GM21390 (cell line): Measurements from ENCODE around the gene CDC14A.
"Not testable (repeated sequence)": the region's sequence is repeated elsewhere in the genome, so short reads cannot be mapped to it uniquely, and the experiment has no call there.

Experiments
- ATAC-seq: cut with Tn5 transposase; IDR thresholded peaks from one replicate; pipeline ENCODE4 v1.9.1; 2021; ENCODE audit not compliant: unreplicated experiment

The CDC14A gene

GRCh38 chr1:100361511-100362089 is 9.3 kb downstream of the CDC14A start:
- ATAC-seq, result no peak

GRCh38 chr1:100362821-100363466 is 10.6 kb downstream of the CDC14A start:
- no peak for ATAC-seq

GRCh38 chr1:100363831-100364230 is 11.5 kb downstream of the CDC14A start:
- ATAC-seq, result no peak

DNA sequence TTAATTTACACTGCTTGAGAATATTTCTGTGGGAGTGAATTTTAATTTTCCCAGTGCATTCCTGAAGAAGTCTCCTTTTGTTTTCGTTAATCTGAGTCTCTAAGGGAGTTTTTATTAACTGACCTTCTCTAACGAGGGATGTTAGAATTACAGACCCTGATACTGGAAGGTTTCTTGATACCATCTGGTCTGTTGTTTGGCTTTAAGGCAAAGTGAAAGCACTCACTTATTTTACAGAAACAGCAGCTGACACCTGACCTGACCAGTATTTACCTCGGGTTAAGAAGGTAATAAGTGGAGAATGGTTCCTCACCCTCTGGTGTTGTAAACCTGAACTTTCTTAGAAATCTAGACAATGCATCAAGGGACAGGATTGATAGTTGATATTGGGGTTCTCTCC is 12.4 kb downstream of the CDC14A start:
- no peak for ATAC-seq

DNA sequence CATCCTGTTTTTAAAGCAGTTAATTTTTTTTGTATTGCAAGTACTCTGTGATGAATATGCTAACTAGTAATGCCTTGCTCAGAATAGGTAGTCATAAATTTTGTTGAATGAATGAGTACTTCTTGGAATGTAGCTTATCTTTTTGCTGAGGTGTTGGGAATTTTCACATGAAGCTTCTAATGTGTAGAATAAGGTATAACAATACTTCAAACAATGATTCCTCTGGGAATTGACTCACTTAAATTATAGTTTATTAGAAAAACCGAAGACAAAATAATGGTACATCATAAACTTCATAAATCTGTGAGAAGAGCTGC is 13.9 kb downstream of the CDC14A start:
- no peak for ATAC-seq

DNA sequence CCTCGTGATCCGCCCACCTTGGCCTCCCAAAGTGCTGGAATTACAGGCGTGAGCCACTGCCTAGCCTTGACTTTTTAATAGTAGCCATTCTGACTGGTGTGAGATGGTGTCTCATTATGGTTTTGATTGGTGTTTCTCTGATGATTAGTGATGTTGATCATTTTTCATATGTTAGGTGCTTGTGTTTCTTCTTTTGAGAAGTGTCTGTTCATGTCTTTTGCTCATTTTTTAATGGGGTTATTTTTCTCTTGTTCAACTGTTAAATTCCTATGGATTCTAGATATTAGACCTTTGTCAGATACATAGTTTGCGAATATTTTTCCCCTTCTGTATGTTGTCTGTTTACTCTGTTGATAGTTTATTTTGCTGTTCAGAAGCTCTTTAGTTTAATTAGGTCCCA is 17.0 kb downstream of the CDC14A start:
- not testable (repeated sequence) for ATAC-seq

DNA sequence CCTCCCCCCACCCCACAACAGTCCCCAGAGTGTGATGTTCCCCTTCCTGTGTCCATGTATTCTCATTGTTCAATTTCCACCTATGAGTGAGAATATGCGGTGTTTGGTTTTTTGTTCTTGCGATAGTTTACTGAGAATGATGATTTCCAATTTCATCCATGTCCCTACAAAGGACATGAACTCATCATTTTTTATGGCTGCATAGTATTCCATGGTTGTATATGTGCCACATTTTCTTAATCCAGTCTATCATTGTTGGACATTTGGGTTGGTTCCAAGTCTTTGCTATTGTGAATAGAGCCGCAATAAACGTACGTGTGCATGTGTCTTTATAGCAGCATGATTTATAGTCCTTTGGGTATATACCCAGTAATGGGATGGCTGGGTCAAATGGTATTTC is 21.6 kb downstream of the CDC14A start:
- not testable (repeated sequence) for ATAC-seq

DNA sequence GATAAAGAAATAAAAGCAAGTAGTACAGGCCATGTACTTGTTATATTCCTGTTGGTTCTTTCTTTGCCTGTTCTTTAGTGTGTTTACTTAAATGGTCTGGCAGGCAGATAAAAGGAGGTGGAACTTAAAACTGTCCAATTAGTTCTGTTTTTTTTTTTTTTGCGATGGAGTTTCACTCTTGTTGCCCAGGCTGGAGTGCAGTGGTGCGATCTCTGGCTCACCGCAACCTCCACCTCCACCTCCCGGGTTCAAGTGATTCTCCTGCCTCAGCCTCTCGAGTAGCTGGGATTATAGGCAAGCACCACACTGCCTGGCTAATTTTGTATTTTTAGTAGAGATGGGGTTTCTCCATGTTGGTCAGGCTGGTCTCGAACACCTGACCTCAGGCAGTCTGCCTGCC is 24.6 kb downstream of the CDC14A start:
- not testable (repeated sequence) for ATAC-seq

- ATAC-seq, result peak; percentile 93
Observed at GRCh38 chr1:100377590-100378361, 25.5 kb downstream of the CDC14A start.

DNA sequence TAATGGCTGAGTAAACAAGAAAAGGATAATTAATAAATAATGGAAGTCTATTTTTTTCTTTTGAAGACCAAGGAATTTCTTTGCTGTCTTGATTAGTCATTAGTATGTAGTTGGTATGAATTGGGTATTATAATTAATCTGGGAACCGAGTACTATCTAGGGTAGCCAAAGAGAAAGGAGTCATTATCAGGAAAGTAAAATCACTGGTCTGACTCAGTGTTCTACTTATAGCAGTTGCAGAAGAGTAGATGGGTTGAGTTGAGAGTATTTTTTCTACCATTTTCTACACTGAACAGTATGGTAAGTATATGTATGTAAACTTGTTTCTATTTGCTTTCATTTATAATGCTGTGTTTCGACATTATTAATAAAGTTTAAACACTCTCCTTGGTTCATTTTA is 26.6 kb downstream of the CDC14A start:
- no peak for ATAC-seq

DNA sequence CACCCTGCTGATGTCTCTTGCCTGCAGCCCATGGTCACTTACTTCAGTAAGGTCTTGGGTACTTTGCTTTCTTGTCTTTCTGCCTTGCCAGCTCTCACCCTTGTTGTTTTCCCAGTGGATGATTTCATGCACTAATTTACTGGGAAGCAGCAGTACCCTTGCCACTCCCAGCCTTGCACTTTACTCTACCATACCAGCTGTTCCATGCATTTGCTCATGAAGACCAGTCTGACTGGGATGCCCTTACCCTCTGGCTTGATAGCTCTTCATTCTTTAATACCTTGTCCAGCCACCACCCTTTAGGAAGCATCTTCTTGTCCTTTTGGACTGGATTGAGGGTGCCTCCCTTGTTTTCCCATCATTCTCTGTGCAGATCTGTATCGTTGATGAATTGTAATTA is 28.3 kb downstream of the CDC14A start:
- ATAC-seq, result no peak

DNA sequence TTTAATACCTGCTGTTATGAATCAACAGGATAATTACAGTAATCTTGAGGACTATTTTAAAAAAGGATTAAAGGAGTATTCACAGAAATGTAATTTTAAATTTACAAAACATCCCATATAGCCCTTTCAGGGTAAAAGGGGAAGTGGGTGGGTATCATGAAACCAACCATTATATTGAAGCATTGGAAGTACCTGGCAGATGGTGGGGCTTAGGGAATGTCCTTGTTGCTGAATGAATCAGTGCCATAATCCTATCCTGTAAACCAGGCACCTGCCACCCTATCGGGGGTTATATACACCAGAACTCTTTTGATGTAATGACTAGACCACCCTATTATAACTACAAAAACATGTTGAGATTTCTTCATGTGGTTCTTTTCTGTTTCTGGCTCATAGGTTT is 30.4 kb downstream of the CDC14A start:
- no peak for ATAC-seq

- ATAC-seq, result no peak
Observed at GRCh38 chr1:100383743-100384405, 31.6 kb downstream of the CDC14A start.

- ATAC-seq, result no peak
Observed at GRCh38 chr1:100387209-100387608, 34.9 kb downstream of the CDC14A start.

- no peak for ATAC-seq
Observed at GRCh38 chr1:100387657-100388350, 35.5 kb downstream of the CDC14A start.

GRCh38 chr1:100390531-100390930 is 38.2 kb downstream of the CDC14A start:
- ATAC-seq, result no peak

DNA sequence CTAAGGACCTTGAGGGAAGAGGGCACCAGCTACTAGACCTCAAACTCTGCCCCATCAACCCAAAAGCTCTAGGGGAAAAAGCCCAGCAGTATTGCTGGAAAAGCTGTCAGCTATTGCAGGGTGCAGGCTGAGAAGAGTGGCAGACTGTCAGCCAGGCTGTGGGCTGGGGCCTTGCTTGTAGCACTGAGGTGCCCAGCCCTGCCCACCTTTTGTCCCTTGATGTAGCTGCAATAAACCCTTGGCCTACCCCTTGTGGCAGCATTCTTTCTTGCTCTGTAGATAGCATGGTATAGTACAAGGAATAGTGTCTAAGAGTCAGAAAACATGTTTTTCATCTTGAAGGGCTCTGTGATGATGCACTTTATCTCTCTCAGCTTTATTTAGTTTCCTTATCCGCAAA is 39.4 kb downstream of the CDC14A start:
- no peak for ATAC-seq

DNA sequence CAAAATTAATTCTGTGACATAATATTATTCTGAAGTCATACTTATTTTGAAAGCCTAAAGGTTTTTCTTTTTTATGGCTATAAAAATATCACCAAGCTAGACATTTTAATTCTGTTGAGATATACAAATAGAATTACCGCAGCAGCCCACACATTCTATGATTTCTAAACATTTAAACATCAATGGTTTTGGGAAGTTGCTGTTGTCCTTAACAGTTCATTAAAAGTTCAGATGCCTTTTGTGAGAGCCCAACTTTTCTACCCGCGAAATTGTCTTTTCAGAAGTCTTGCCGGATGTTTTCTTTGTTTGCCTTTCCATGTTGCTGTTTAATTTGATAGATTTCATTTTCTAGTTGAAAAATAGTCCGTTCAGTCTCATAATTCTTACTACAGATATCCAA is 40.5 kb downstream of the CDC14A start:
- ATAC-seq, result no peak

- ATAC-seq, result no peak
Observed at GRCh38 chr1:100394285-100394684, 42.0 kb downstream of the CDC14A start.

GRCh38 chr1:100395913-100396312 is 43.6 kb downstream of the CDC14A start:
- ATAC-seq, result no peak

GRCh38 chr1:100396651-100397050 is 44.3 kb downstream of the CDC14A start:
- no peak for ATAC-seq
